Adrenal gland (tissue), 12 donors: ENCODE data around the gene GRK3. TPM values are rescaled to one million over a fixed set of nuclear protein-coding genes. Genes with fewer than 3 reads are reported as not detected.

Source experiments
- DNase-seq, 7 donors: peaks; one replicate each; pipeline ENCODE4 v3.0.0-alpha.2; 2019 to 2020
- H3K27ac ChIP-seq, 5 donors: fragments of 200-600 bp; sonication (generic) in 4 of 5; 1 replicate in 3 of 5; 2 replicates in 2 of 5; pipeline versions ENCODE4 v1.5.1 to v1.8.0; 2016 to 2020; ENCODE audit warnings: mild to moderate bottlenecking in 1 of 5
- H3K27me3 ChIP-seq: fragments of 200-600 bp; 2 replicates; pipeline ENCODE4 v1.8.0; 2021
- H3K36me3 ChIP-seq, 2 donors: fragments of 200-600 bp; replicated peaks in 1 of 2; 1 replicate in 1 of 2; 2 replicates in 1 of 2; pipeline versions ENCODE4 v1.5.1 to v1.8.0; 2018 to 2022
- H3K4me1 ChIP-seq, 2 donors: fragments of 200-600 bp; replicated peaks in 1 of 2; 1 replicate in 1 of 2; 2 replicates in 1 of 2; pipeline versions ENCODE4 v1.5.1 to v1.8.0; 2018 to 2021
- H3K4me3 ChIP-seq, 4 donors: fragments of 200-600 bp; sonication (generic) in 3 of 4; one replicate each; pipeline ENCODE4 v1.5.1; 2016 to 2018
- H3K9me3 ChIP-seq, 3 donors: fragments of 200-600 bp; sonication (generic) in 1 of 3; replicated peaks in 1 of 3; 1 replicate in 2 of 3; 2 replicates in 1 of 3; pipeline versions ENCODE4 v1.5.1 to v1.8.0; 2016 to 2021
- CTCF ChIP-seq, 6 experiments: fragments of 450-650 bp in 4 of 6; fragments of 200-600 bp in 2 of 6; sonication (generic) in 1 of 6; IDR thresholded peaks; 1 replicate in 5 of 6; 2 replicates in 1 of 6; pipeline versions ENCODE4 v1.5.1 to v1.8.0; 2016 to 2021; ENCODE audit warnings: antibody characterized with exemption in 6 of 6, mild to moderate bottlenecking in 2 of 6, moderate library complexity in 1 of 6
- POLR2A ChIP-seq, 2 donors: fragments of 450-650 bp; IDR thresholded peaks; one replicate each; pipeline ENCODE4 v1.6.1; 2017; ENCODE audit warnings: antibody characterized with exemption in 2 of 2, mild to moderate bottlenecking in 2 of 2, moderate library complexity in 1 of 2
- WGBS, 4 donors: extraction: QIAGEN DNeasy Blood & Tissue Kit in 2 of 4; methylation state at CpG; one replicate each; pipeline versions ENCODE4 v1.1.5 to v1.1.7; 2013 to 2017; 5-methylcytosine and 5-hydroxymethylcytosine counted together
- intact Hi-C, 2 donors: fragments of 100-400 bp; cut with DNase I; formaldehyde crosslinking; loops; one replicate each; pipeline versions ENCODE4 v1.14.1 to v1.15.0; 2022 to 2023
- polyA plus RNA-seq, 3 donors: library from polyadenylated mRNA; stranded (reverse); fragments of 200-250 nt in 2 of 3; fragments of 350-450 nt in 1 of 3; fragmentation: Illumina TruSeq in 1 of 3; extraction: RNeasy Lipid Tissue Mini Kit (QIAGEN cat#74804) in 1 of 3; gene quantifications; one replicate each; pipeline ENCODE4 v1.2.3, GENCODE V29; 2013 to 2014
- total RNA-seq, 9 donors: library from RNA; depleted of rRNA in 4 of 9; stranded (reverse); fragments of >200 nt in 4 of 9; fragments of 120-200 nt in 1 of 9; fragmentation: NEBNext Ultra II Directional in 1 of 9; extraction: Animal tissue kit (Norgen Biotek cat#: 25700) in 1 of 9; gene quantifications; one replicate each; pipeline versions ENCODE4 v1.1.0 to v1.2.4, GENCODE V29; 2013 to 2023
- donor health status: healthy with polysubstance abuse.
- donor health status: Bipolar disorder and iron deficiency.
- donor health status: DM: yes; HTN: yes; CAD: no.
- donor health status: DM: no; HTN: no; CAD: no.
- donor health status: DM: no; HTN: no; CAD: no.
- donor health status: DM: yes; HTN: yes; CAD: no.

GRK3 gene
- total and polyA plus RNA-seq, 12 donors: 3.2 to 20.9 (median 10.1) TPM

- Histone ChIP-seq H3K36me3 (no peaks in the 10 kb centered on the region), H3K27ac (no peak overlapping the region), H3K9me3 (no peaks in the 10 kb centered on the region), H3K4me1 (peaks cover 3 to 24% of the 10 kb centered on the region in 2 donors), H3K27me3 (no peaks in the 10 kb centered on the region), H3K4me3 (no peak overlapping the region)
- 86 to 91% (median 90%) methylated on average over 4 of the region's 4 CpGs for WGBS, 4 donors
- TF ChIP-seq POLR2A (IDR thresholded peaks at IDR 0.05): no peak
- no peak for TF ChIP-seq CTCF (IDR thresholded peaks at IDR 0.05)
- no peak for DNase-seq
- intact Hi-C loops: no loop called here
Observed at GRCh38 chr22:25744694-25745093, 180.2 kb downstream of the GRK3 start.

GRCh38 chr22:25745341-25746011, 181.0 kb downstream of the GRK3 start:
- H3K9me3 ChIP-seq: no peaks in the 10 kb centered on the region
- TF ChIP-seq POLR2A (IDR thresholded peaks at IDR 0.05) (no peak), CTCF (IDR thresholded peaks at IDR 0.05) (no peak)
- peaks cover 3 to 24% of the 10 kb centered on the region in 2 donors for H3K4me1 ChIP-seq
- peak overlapping the region in 3 of 5 donors; percentile 43 to 90 (median 77) for H3K27ac ChIP-seq
- H3K27me3 ChIP-seq: no peaks in the 10 kb centered on the region
- intact Hi-C loops: no loop called here
- peak in 3 of 7 donors; percentile 27 to 40 (median 36) for DNase-seq
- no peak overlapping the region for H3K4me3 ChIP-seq
- H3K36me3 ChIP-seq: no peaks in the 10 kb centered on the region
- 59 to 81% (median 69%) methylated on average over 6 to 7 of the region's 7 CpGs for WGBS, 4 donors

- intact Hi-C loops: no loop called here
- Histone ChIP-seq H3K27me3 (no peaks in the 10 kb centered on the region), H3K27ac (peak overlapping the region in 3 of 5 donors; percentile 43 to 90 (median 77)), H3K36me3 (no peaks in the 10 kb centered on the region), H3K9me3 (no peaks in the 10 kb centered on the region), H3K4me1 (peaks cover 3 to 24% of the 10 kb centered on the region in 2 donors), H3K4me3 (no peak overlapping the region)
- no peak for DNase-seq
- no peak for TF ChIP-seq CTCF (IDR thresholded peaks at IDR 0.05)
- WGBS, 4 donors: 0 to 35% (median 9%) methylated on average over 1 of the region's 1 CpG
Observed at GRCh38 chr22:25746012-25746373, 181.5 kb downstream of the GRK3 start.

- WGBS, 4 donors: 19 to 50% (median 32%) methylated on average over 7 to 8 of the region's 8 CpGs
- no peak for TF ChIP-seq CTCF (IDR thresholded peaks at IDR 0.05)
- TF ChIP-seq POLR2A (IDR thresholded peaks at IDR 0.05): peak in 1 of 2 donors; percentile 38
- H3K36me3 ChIP-seq: no peaks in the 10 kb centered on the region
- H3K27me3 ChIP-seq: no peaks in the 10 kb centered on the region
- peaks cover 3 to 24% of the 10 kb centered on the region in 2 donors for H3K4me1 ChIP-seq
- peak overlapping the region in 1 of 4 donors; percentile 5 for H3K4me3 ChIP-seq
- DNase-seq: peak; percentile 86 to 98 (median 97)
- H3K9me3 ChIP-seq: no peaks in the 10 kb centered on the region
- intact Hi-C loops: no loop called here
- H3K27ac ChIP-seq: peak overlapping the region; percentile 45 to 90 (median 60)
Observed at GRCh38 chr22:25747245-25747944, 182.9 kb downstream of the GRK3 start.
